Measurements from ENCODE around the gene GALNT7. TPM values are rescaled to one million over a fixed set of nuclear protein-coding genes. Genes with fewer than 3 reads are reported as not detected.

GALNT7 gene
- total RNA-seq, 1 donor from 2014 or later = 26.0 TPM

GRCh38 chr4:173212379-173212778 lies 43.8 kb downstream of the GALNT7 start:
- no peak for DNase-seq (ENCODE audit: low spot score)
- H3K36me3 Mint-ChIP-seq (ENCODE audit: low read depth) = peaks cover 2% of the 10 kb centered on the region

GRCh38 chr4:173213296-173213695 lies 44.7 kb downstream of the GALNT7 start:
- TF ChIP-seq CTCF (IDR thresholded peaks at IDR 0.05) = no peak
- Mint-ChIP-seq H3K4me3 (ENCODE audit: unreplicated experiment) (no peak overlapping the region), H3K27ac (ENCODE audit: unreplicated experiment) (no peak overlapping the region), H3K27me3 (ENCODE audit: low read depth) (no peaks in the 10 kb centered on the region), H3K4me1 (ENCODE audit: low read depth) (peaks cover 46% of the 10 kb centered on the region), H3K9me3 (ENCODE audit: low read depth) (no peaks in the 10 kb centered on the region), H3K36me3 (ENCODE audit: low read depth) (peaks cover 2% of the 10 kb centered on the region)
- no peak for DNase-seq (ENCODE audit: low spot score)

More at GRCh38 chr4:173212379-173212778, 43.8 kb downstream of the GALNT7 start:
- no peak overlapping the region for H3K4me3 Mint-ChIP-seq (ENCODE audit: unreplicated experiment)
- peaks cover 37% of the 10 kb centered on the region for H3K4me1 Mint-ChIP-seq (ENCODE audit: low read depth)
- TF ChIP-seq CTCF (IDR thresholded peaks at IDR 0.05) = no peak
- H3K9me3 Mint-ChIP-seq (ENCODE audit: low read depth) = no peaks in the 10 kb centered on the region
- H3K27me3 Mint-ChIP-seq (ENCODE audit: low read depth) = no peaks in the 10 kb centered on the region
- no peak overlapping the region for H3K27ac Mint-ChIP-seq (ENCODE audit: unreplicated experiment)

GRCh38 chr4:173214231-173214630 lies 45.6 kb downstream of the GALNT7 start:
- TF ChIP-seq CTCF (IDR thresholded peaks at IDR 0.05) = no peak
- no peak overlapping the region for H3K4me3 Mint-ChIP-seq (ENCODE audit: unreplicated experiment)
- no peak overlapping the region for H3K27ac Mint-ChIP-seq (ENCODE audit: unreplicated experiment)
- no peaks in the 10 kb centered on the region for H3K27me3 Mint-ChIP-seq (ENCODE audit: low read depth)
- H3K9me3 Mint-ChIP-seq (ENCODE audit: low read depth) = no peaks in the 10 kb centered on the region
- DNase-seq (ENCODE audit: low spot score) = no peak
- peaks cover 54% of the 10 kb centered on the region for H3K4me1 Mint-ChIP-seq (ENCODE audit: low read depth)
- H3K36me3 Mint-ChIP-seq (ENCODE audit: low read depth) = peaks cover 2% of the 10 kb centered on the region

- Mint-ChIP-seq H3K9me3 (ENCODE audit: low read depth) (no peaks in the 10 kb centered on the region), H3K36me3 (ENCODE audit: low read depth) (no peaks in the 10 kb centered on the region), H3K4me3 (ENCODE audit: unreplicated experiment) (no peak overlapping the region), H3K27me3 (ENCODE audit: low read depth) (no peaks in the 10 kb centered on the region), H3K4me1 (ENCODE audit: low read depth) (peaks cover 55% of the 10 kb centered on the region), H3K27ac (ENCODE audit: unreplicated experiment) (no peak overlapping the region)
- DNase-seq (ENCODE audit: low spot score) = no peak
- TF ChIP-seq CTCF (IDR thresholded peaks at IDR 0.05) = no peak
Measured at GRCh38 chr4:173214661-173215060, 46.0 kb downstream of the GALNT7 start.

- peaks cover 47% of the 10 kb centered on the region for H3K4me1 Mint-ChIP-seq (ENCODE audit: low read depth)
- H3K9me3 Mint-ChIP-seq (ENCODE audit: low read depth) = peaks cover 4% of the 10 kb centered on the region
- no peak overlapping the region for H3K27ac Mint-ChIP-seq (ENCODE audit: unreplicated experiment)
- H3K36me3 Mint-ChIP-seq (ENCODE audit: low read depth) = no peaks in the 10 kb centered on the region
- no peak for DNase-seq (ENCODE audit: low spot score)
- no peaks in the 10 kb centered on the region for H3K27me3 Mint-ChIP-seq (ENCODE audit: low read depth)
- no peak overlapping the region for H3K4me3 Mint-ChIP-seq (ENCODE audit: unreplicated experiment)
- no peak for TF ChIP-seq CTCF (IDR thresholded peaks at IDR 0.05)
Measured at GRCh38 chr4:173217075-173217474, 48.5 kb downstream of the GALNT7 start.
